IMR-90 (cell line): ENCODE measurements around the gene SCNN1B. TPM values are rescaled to one million over a fixed set of nuclear protein-coding genes. Genes with fewer than 3 reads are reported as not detected.

Experiments
- ATAC-seq: fragments of 200-7000 bp; cut with Tn5 transposase; 2 replicates; pipeline ENCODE4 v1.9.1; 2020; ENCODE audit warnings: low read depth, mild to moderate bottlenecking, moderate library complexity
- BruUV-seq: library from RNA; stranded (reverse); fragments of 400-500 nt; replicated peaks from 2 replicates; lab custom pipeline; 2021; lab: Mats Ljungman, UMichigan
- CTCF ChIA-PET: fragments of 300-600 bp; formaldehyde crosslinking; extraction: SDS; loops from one replicate; lab custom pipeline; 2021; ENCODE audit warnings: antibody characterized with exemption; lab: Yijun Ruan, JAX
- POLR2A ChIA-PET: fragments of 300-600 bp; sonication (Branson Sonifier 250); formaldehyde crosslinking; loops from one replicate; lab custom pipeline; 2022; ENCODE audit warnings: antibody characterized with exemption; ENCODE audit not compliant: unreplicated experiment; lab: Charles Lee
- DNase-seq: peaks from one replicate; pipeline ENCODE4 v3.0.0; 2013
- H2AFZ ChIP-seq: replicated peaks from 2 replicates; pipeline ENCODE3; 2013; ENCODE audit warnings: low read length, mild to moderate bottlenecking; ENCODE audit not compliant: poor library complexity
- H2AK5ac ChIP-seq: 2 replicates; pipeline ENCODE4 v1.6.1; 2013; ENCODE audit warnings: low read depth, low read length, inconsistent platforms
- H2AK9ac ChIP-seq: replicated peaks from 2 replicates; pipeline ENCODE3; 2013; ENCODE audit warnings: mild to moderate bottlenecking, low read depth, low read length, moderate library complexity; ENCODE audit not compliant: poor library complexity
- H2BK120ac ChIP-seq: 2 replicates; pipeline ENCODE4 v1.6.1; 2013; ENCODE audit warnings: low read depth, low read length, inconsistent platforms
- H2BK15ac ChIP-seq: 3 replicates; pipeline ENCODE4 v1.6.1; 2013; ENCODE audit warnings: low read depth, low read length, inconsistent platforms
- H2BK20ac ChIP-seq: 2 replicates; pipeline ENCODE4 v1.6.1; 2013; ENCODE audit warnings: low read depth, mild to moderate bottlenecking, inconsistent platforms, low read length, moderate library complexity
- H2BK5ac ChIP-seq: 2 replicates; pipeline ENCODE4 v1.6.1; 2013; ENCODE audit warnings: mild to moderate bottlenecking, low read depth, low read length, inconsistent platforms; ENCODE audit not compliant: poor library complexity, severe bottlenecking
- H3K14ac ChIP-seq: replicated peaks from 2 replicates; pipeline ENCODE4 v1.6.1; 2013; ENCODE audit warnings: low read depth, low read length, inconsistent platforms
- H3K18ac ChIP-seq: 2 replicates; pipeline ENCODE4 v1.6.1; 2013; ENCODE audit warnings: low read depth, low read length, control low read depth
- H3K23ac ChIP-seq: 2 replicates; pipeline ENCODE4 v1.6.1; 2013; ENCODE audit warnings: low read depth, low read length, inconsistent platforms
- H3K27ac ChIP-seq: 2 replicates; pipeline ENCODE4 v1.5.1; 2013; ENCODE audit warnings: mild to moderate bottlenecking, control low read depth, low read length; ENCODE audit not compliant: insufficient read depth
- H3K27me3 ChIP-seq: 2 replicates; pipeline ENCODE4 v1.6.1; 2013; ENCODE audit warnings: low read length; ENCODE audit not compliant: control insufficient read depth, insufficient read depth
- H3K36me3 ChIP-seq: 2 replicates; pipeline ENCODE4 v1.6.1; 2013; ENCODE audit warnings: low read length, mixed read lengths; ENCODE audit not compliant: control insufficient read depth, insufficient read depth
- H3K4ac ChIP-seq: 2 replicates; pipeline ENCODE4 v1.6.1; 2013; ENCODE audit warnings: low read depth, low read length, inconsistent platforms
- H3K4me1 ChIP-seq: 2 replicates; pipeline ENCODE4 v1.6.1; 2013; ENCODE audit warnings: low read length, mixed read lengths; ENCODE audit not compliant: control insufficient read depth, insufficient read depth
- H3K4me2 ChIP-seq: 2 replicates; pipeline ENCODE4 v1.6.1; 2013; ENCODE audit warnings: low read depth, mild to moderate bottlenecking, control low read depth, low read length, moderate library complexity
- H3K4me3 ChIP-seq: 2 replicates; pipeline ENCODE4 v1.5.1; 2013; ENCODE audit warnings: low read depth, mild to moderate bottlenecking, control low read depth, low read length, moderate library complexity; ENCODE audit not compliant: insufficient read depth
- H3K56ac ChIP-seq: 2 replicates; pipeline ENCODE4 v1.6.1; 2013; ENCODE audit warnings: low read length, inconsistent platforms; ENCODE audit not compliant: insufficient read depth; ENCODE audit errors: extremely low read depth
- H3K79me1 ChIP-seq, 2 experiments: 2 replicates each; pipeline ENCODE4 v1.6.1; 2013; ENCODE audit warnings: low read length in 2 of 2, inconsistent platforms in 1 of 2, low read depth in 1 of 2
- H3K9ac ChIP-seq: 2 replicates; pipeline ENCODE4 v1.6.1; 2013; ENCODE audit warnings: low read depth, low read length, control low read depth
- H3K9me1 ChIP-seq: 2 replicates; pipeline ENCODE4 v1.6.1; 2013; ENCODE audit warnings: low read length, inconsistent platforms; ENCODE audit not compliant: insufficient read depth
- H3K9me3 ChIP-seq: 2 replicates; pipeline ENCODE4 v1.6.1; 2013; ENCODE audit warnings: low read length; ENCODE audit not compliant: control insufficient read depth, insufficient read depth
- H4K20me1 ChIP-seq: 2 replicates; pipeline ENCODE4 v1.6.1; 2013; ENCODE audit warnings: low read length, inconsistent platforms; ENCODE audit not compliant: insufficient read depth
- H4K5ac ChIP-seq: 2 replicates; pipeline ENCODE4 v1.6.1; 2013; ENCODE audit warnings: mild to moderate bottlenecking, low read depth, low read length, control low read depth
- H4K8ac ChIP-seq, 2 experiments: 2 replicates each; pipeline ENCODE4 v1.6.1; 2013; ENCODE audit warnings: low read depth in 2 of 2, low read length in 2 of 2, control low read depth in 1 of 2, inconsistent platforms in 1 of 2
- H4K91ac ChIP-seq: 2 replicates; pipeline ENCODE4 v1.6.1; 2013; ENCODE audit warnings: low read depth, low read length, inconsistent platforms; ENCODE audit not compliant: insufficient read depth
- CHD1 ChIP-seq: IDR thresholded peaks from 2 replicates; pipeline ENCODE4 v1.6.1; 2012; ENCODE audit warnings: low read depth, low read length, improper control_type of control experiment
- CTCF ChIP-seq: conservative IDR thresholded peaks from 2 replicates; pipeline ENCODE4 v1.5.1; 2012; ENCODE audit warnings: mild to moderate bottlenecking, low read depth, low read length, improper control_type of control experiment
- ELK1 ChIP-seq: fragments of 150-350 bp; IDR thresholded peaks from 2 replicates; pipeline ENCODE4 v1.6.1; 2016; ENCODE audit warnings: low read depth, mild to moderate bottlenecking, low read length, moderate library complexity, borderline replicate concordance
- FOS ChIP-seq: fragments of 150-350 bp; IDR thresholded peaks from 2 replicates; pipeline ENCODE4 v1.6.1; 2016; ENCODE audit warnings: low read depth, low read length
- MAFK ChIP-seq: IDR thresholded peaks from 2 replicates; pipeline ENCODE4 v1.6.1; 2012; ENCODE audit warnings: low read depth, low read length, improper control_type of control experiment
- MXI1 ChIP-seq: IDR thresholded peaks from 2 replicates; pipeline ENCODE4 v1.6.1; 2012; ENCODE audit warnings: low read depth, mild to moderate bottlenecking, low read length, moderate library complexity, borderline replicate concordance
- POLR2A ChIP-seq: IDR thresholded peaks from 2 replicates; pipeline ENCODE4 v1.6.1; 2012; ENCODE audit warnings: mild to moderate bottlenecking, low read depth, low read length
- RAD21 ChIP-seq: IDR thresholded peaks from 2 replicates; pipeline ENCODE4 v1.6.1; 2012; ENCODE audit warnings: low read length, improper control_type of control experiment
- RCOR1 ChIP-seq: IDR thresholded peaks from 2 replicates; pipeline ENCODE4 v1.6.1; 2012; ENCODE audit warnings: mild to moderate bottlenecking, low read length, improper control_type of control experiment; ENCODE audit not compliant: insufficient replicate concordance
- USF2 ChIP-seq: fragments of 150-350 bp; IDR thresholded peaks from 2 replicates; pipeline ENCODE4 v1.6.1; 2017; ENCODE audit warnings: mild to moderate bottlenecking, antibody characterized with exemption, low read length, low read depth
- WGBS, 2 experiments: methylation state at CpG; one replicate each; pipeline versions ENCODE4 v1.1.5 to v1.1.7; 2013; ENCODE audit warnings: missing lambda C conversion rate in 2 of 2; ENCODE audit not compliant: insufficient read length in 1 of 2; ENCODE audit errors: extremely low coverage in 2 of 2; 5-methylcytosine and 5-hydroxymethylcytosine counted together
- dilution Hi-C: fragments of 300-500 bp; cut with HindIII; formaldehyde crosslinking; loops from one replicate; pipeline ENCODE4 v1.14.3; 2018; ENCODE audit warnings: low sequenced_read_pairs; ENCODE audit not compliant: unreplicated experiment
- in situ Hi-C: fragments of 300-500 bp; cut with MboI; formaldehyde crosslinking; loops from 3 replicates; pipeline ENCODE4 v1.14.3; 2019; ENCODE audit warnings: low sequenced_read_pairs, inconsistent platforms, mixed read lengths
- intact Hi-C: fragments of 100-400 bp; cut with micrococcal nuclease; formaldehyde crosslinking; loops from 2 replicates; pipeline ENCODE4 v1.10.0; 2022
- polyA plus RNA-seq, 3 experiments: library from polyadenylated mRNA; depleted of rRNA; stranded (reverse); fragments of >200 nt; gene quantifications; 2 replicates each; pipeline ENCODE4 v1.2.3, GENCODE V29; 2012; ENCODE audit warnings: low replicate concordance in 1 of 3
- total RNA-seq: library from RNA; depleted of rRNA; stranded (reverse); fragments of >200 nt; gene quantifications from 2 replicates; pipeline ENCODE4 v1.2.3, GENCODE V29; 2012

The SCNN1B gene
- total and polyA plus RNA-seq, 2 of the 4 experiments (the other 2 are of a cell fraction) = not detected

GRCh38 chr16:23397464-23397863 is 95.4 kb downstream of the SCNN1B start:
- Histone ChIP-seq H4K91ac (no peak overlapping the region), H3K9me1 (no peaks in the 10 kb centered on the region), H3K79me1 (no peaks in the 10 kb centered on the region), H3K23ac (no peak overlapping the region), H4K20me1 (no peaks in the 10 kb centered on the region), H3K4me2 (no peak overlapping the region), H4K8ac (no peak overlapping the region), H3K56ac (no peak overlapping the region), H4K5ac (no peak overlapping the region), H3K4me1 (peaks cover 1% of the 10 kb centered on the region; the same call in 1 of the 2 replicates), H2AK9ac (no peak overlapping the region), H2BK15ac (no peak overlapping the region), H3K18ac (no peak overlapping the region), H3K27ac (no peak overlapping the region), H2AFZ (no peak overlapping the region), H3K27me3 (no peaks in the 10 kb centered on the region), H2BK20ac (no peak overlapping the region), H2BK5ac (no peak overlapping the region), H3K36me3 (peaks cover 47% of the 10 kb centered on the region), H2AK5ac (no peak overlapping the region), H3K14ac (no peak overlapping the region), H2BK120ac (no peak overlapping the region), H3K9me3 (no peaks in the 10 kb centered on the region), H3K4ac (no peak overlapping the region), H3K4me3 (no peak overlapping the region), H3K9ac (no peak overlapping the region)
- in situ Hi-C loops = no loop called here
- intact Hi-C loops = no loop called here
- WGBS, 2 experiments = no CpG with 5 or more reads among the region's 2 CpGs
- no peak for DNase-seq
- ChIA-PET CTCF (no interaction called here), POLR2A (no interaction called here)
- dilution Hi-C loops = no loop called here
- ATAC-seq = no peak
- TF ChIP-seq CHD1 = no peak
- no peak for TF ChIP-seq MAFK
- TF ChIP-seq ELK1 = no peak
- no peak for TF ChIP-seq RAD21
- no peak for TF ChIP-seq POLR2A
- TF ChIP-seq MXI1 = no peak
- no peak for TF ChIP-seq CTCF
- TF ChIP-seq FOS = no peak
- TF ChIP-seq RCOR1 = no peak
- TF ChIP-seq USF2 = no peak
- BruUV-seq = no TSS peak
